ENCODE data around the gene LRRC28. TPM values are rescaled to one million over a fixed set of nuclear protein-coding genes. Genes with fewer than 3 reads are reported as not detected.

The LRRC28 gene
- polyA plus RNA-seq, 1 of the 3 experiments (the other 2 are of a cell fraction), result 15.2 TPM

- no peak for TF ChIP-seq RCOR1 (IDR thresholded peaks at IDR 0.05; ENCODE audit: low read length)
- TF ChIP-seq GATA2 (CRISPR knock-in tag; IDR thresholded peaks at IDR 0.05), result no peak
- TF ChIP-seq RXRA (IDR thresholded peaks at IDR 0.05; ENCODE audit: borderline replicate concordance, low read depth), result no peak
- TF ChIP-seq, protein P1, sequence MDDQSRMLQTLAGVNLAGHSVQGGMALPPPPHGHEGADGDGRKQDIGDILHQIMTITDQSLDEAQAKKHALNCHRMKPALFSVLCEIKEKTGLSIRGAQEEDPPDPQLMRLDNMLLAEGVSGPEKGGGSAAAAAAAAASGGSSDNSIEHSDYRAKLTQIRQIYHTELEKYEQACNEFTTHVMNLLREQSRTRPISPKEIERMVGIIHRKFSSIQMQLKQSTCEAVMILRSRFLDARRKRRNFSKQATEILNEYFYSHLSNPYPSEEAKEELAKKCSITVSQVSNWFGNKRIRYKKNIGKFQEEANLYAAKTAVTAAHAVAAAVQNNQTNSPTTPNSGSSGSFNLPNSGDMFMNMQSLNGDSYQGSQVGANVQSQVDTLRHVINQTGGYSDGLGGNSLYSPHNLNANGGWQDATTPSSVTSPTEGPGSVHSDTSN (IDR thresholded peaks at IDR 0.05), result no peak
These were observed 23.0 kb upstream of the LRRC28 start (continued) for GRCh38 chr15:99228120-99228770.

- Histone ChIP-seq H3K36me3 (replicated peaks in 1 of 2; ENCODE audit: control insufficient read depth in 1 of 2, insufficient read depth in 2 of 2, low read length in 1 of 2) (peaks cover 0 to 5% of the 10 kb centered on the region in 2 experiments), H3K27ac (ENCODE audit: low read depth in 2 of 2, low read length in 1 of 2) (no peak overlapping the region), H3K9me3 (no peaks in the 10 kb centered on the region), H3K9me2 (no peaks in the 10 kb centered on the region), H2AFZ (ENCODE audit: low read depth) (no peak overlapping the region), H3K4me1 (ENCODE audit: control insufficient read depth in 1 of 2, insufficient read depth in 2 of 2, low read depth in 1 of 2, low read length in 1 of 2) (no peaks in the 10 kb centered on the region), H3K79me2 (ENCODE audit: insufficient read depth) (no peaks in the 10 kb centered on the region), H3K27me3 (ENCODE audit: insufficient read depth) (no peaks in the 10 kb centered on the region), H3K4me3 (ENCODE audit: low read depth in 2 of 2, low read length in 1 of 2) (no peak overlapping the region), H3K4me2 (no peak overlapping the region), H4K20me1 (ENCODE audit: insufficient read depth) (no peaks in the 10 kb centered on the region), H3F3A (replicated peaks; ENCODE audit: insufficient read depth) (peaks cover 5% of the 10 kb centered on the region), H3K9ac (no peak overlapping the region)
- TF ChIP-seq CTCF (IDR thresholded peaks at IDR 0.05) (no peak), YY1 (IDR thresholded peaks at IDR 0.05; ENCODE audit: low read depth) (no peak), GATA2 (CRISPR knock-in tag; IDR thresholded peaks at IDR 0.05) (no peak), FOXM1 (IDR thresholded peaks at IDR 0.05; ENCODE audit: low read depth) (no peak), SIN3A (IDR thresholded peaks at IDR 0.05; ENCODE audit: borderline replicate concordance, low read depth, low read length) (no peak), REST (IDR thresholded peaks at IDR 0.05; ENCODE audit: low read depth, low read length) (no peak), NFIC (IDR thresholded peaks at IDR 0.05; ENCODE audit: borderline replicate concordance) (no peak), USF1 (IDR thresholded peaks at IDR 0.05; ENCODE audit: borderline replicate concordance, low read depth) (no peak), RXRA (IDR thresholded peaks at IDR 0.05; ENCODE audit: borderline replicate concordance, low read depth) (no peak)
- TF ChIP-seq, protein P1 (IDR thresholded peaks at IDR 0.05), result no peak
- TF ChIP-seq, protein P2, sequence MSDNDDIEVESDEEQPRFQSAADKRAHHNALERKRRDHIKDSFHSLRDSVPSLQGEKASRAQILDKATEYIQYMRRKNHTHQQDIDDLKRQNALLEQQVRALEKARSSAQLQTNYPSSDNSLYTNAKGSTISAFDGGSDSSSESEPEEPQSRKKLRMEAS (IDR thresholded peaks at IDR 0.05; ENCODE audit: low read depth), result no peak
- POLR2A ChIA-PET, result no interaction called here
- DNase-seq, result no peak
- 94% methylated on average over 4 of the region's 4 CpGs for WGBS (ENCODE audit: low lambda C conversion rate)
- CTCF ChIA-PET, result interaction anchor here (1.4 kb wide), 1 partner anchor 131 kb away, joined by 5 read pairs; no protein-coding TSS in a partner anchor
These were observed 20.4 kb upstream of the LRRC28 start for GRCh38 chr15:99230867-99231266.
